HG02981 (cell line): ENCODE results near the gene GGA3.
"Not testable (repeated sequence)": the region's sequence is repeated elsewhere in the genome, so short reads cannot be mapped to it uniquely, and the experiment has no call there.

Experiments used
- ATAC-seq: cut with Tn5 transposase; IDR thresholded peaks from one replicate; pipeline ENCODE4 v1.9.1; 2021; ENCODE audit warnings: mild to moderate bottlenecking, moderate library complexity; ENCODE audit not compliant: unreplicated experiment

GGA3 gene, protein sequence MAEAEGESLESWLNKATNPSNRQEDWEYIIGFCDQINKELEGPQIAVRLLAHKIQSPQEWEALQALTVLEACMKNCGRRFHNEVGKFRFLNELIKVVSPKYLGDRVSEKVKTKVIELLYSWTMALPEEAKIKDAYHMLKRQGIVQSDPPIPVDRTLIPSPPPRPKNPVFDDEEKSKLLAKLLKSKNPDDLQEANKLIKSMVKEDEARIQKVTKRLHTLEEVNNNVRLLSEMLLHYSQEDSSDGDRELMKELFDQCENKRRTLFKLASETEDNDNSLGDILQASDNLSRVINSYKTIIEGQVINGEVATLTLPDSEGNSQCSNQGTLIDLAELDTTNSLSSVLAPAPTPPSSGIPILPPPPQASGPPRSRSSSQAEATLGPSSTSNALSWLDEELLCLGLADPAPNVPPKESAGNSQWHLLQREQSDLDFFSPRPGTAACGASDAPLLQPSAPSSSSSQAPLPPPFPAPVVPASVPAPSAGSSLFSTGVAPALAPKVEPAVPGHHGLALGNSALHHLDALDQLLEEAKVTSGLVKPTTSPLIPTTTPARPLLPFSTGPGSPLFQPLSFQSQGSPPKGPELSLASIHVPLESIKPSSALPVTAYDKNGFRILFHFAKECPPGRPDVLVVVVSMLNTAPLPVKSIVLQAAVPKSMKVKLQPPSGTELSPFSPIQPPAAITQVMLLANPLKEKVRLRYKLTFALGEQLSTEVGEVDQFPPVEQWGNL

DNA sequence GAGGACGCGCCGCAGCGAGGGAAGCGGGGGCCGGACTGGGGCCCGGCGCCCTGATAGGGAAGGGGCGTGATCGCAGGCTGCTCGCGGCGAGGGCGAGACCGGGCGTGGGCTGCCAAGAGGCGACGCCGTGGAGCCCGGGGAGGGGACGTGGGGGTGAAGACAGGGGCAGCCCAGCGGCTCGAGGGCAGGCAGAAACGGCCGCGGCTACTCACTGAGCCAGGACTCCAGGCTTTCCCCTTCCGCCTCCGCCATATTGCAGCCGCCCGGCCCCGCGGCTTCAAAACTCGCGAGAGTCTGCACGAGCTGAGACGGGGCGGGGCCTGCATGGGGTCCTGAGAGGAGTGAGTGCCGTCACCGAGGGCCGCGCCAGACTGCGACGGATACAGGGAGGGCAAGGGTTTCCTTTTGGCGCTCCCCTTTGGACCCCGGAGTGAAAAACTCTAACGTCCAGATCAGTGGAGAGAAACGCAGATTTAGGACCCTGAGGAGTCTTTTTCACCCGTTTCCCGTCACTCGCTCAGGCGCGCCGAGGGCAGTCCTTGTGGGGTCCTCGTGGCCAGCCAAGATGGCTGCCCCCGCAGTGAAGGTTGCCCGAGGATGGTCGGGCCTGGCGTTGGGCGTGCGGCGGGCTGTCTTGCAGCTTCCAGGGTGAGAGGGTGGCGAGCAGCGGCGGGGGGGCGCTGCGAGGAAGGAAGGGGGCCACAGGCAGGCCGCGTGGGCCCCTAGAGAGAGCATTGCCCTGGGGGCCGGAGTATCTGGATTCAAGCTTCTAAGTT lies at the start of gene GGA3, which contains the start of gene MRPS7:
GGA3 (minus strand) TSS at position 271 of the 776 bp plus-strand sequence; CDS start at position 252, 19 bp downstream.
MRPS7 (plus strand) TSS at position 544 of the 776 bp plus-strand sequence; CDS start at position 566, 22 bp downstream.
- ATAC-seq, result peak; percentile 81

- no peak for ATAC-seq
Observed at GRCh38 chr17:75308732-75309629, 47.6 kb upstream of the GGA3 start.

GRCh38 chr17:75307957-75308731 lies 46.7 kb upstream of the GGA3 start:
- no peak for ATAC-seq

- ATAC-seq, result no peak
Observed at GRCh38 chr17:75301502-75302206, 40.2 kb upstream of the GGA3 start.

DNA sequence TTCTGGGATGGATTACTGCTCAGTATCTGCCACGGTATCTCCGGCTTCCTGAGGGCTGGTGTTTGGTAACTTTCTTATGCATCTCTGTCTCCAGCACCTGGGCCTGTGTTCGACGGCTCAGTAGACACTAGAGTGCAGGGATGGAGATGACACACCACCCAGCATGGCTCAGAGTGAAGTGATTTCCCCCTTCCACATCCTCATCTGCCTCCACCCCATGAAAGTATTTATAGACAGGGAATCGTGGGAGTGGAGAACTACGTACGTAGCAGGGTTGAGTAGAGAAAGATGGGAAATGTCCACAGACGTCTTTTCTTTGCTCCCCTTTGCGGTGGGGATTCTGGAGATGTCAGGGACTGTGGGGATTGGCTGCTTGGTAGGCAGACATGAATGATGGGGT lies 39.6 kb upstream of the GGA3 start:
- ATAC-seq, result no peak

DNA sequence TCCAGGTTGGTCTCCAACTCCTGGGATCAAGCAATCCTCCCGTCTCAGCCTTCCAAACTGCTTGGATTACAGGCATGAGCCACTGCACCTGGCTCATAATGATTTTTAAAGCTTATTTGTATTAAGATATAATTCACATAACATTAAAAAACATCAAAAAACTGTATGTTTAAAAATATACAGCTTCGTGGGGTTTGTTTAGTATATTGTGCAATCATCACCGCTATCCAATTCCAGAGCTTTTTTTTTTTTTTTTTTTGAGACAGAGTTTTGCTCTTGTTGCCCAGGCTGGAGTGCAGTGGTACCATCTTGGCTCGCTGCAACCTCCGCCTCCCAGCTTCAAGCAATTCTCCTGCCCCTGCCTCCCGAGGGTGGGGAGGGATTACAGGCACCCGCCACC lies 38.9 kb upstream of the GGA3 start:
- no peak for ATAC-seq

- ATAC-seq, result peak; percentile 67
Observed at GRCh38 chr17:75295201-75296158, 34.1 kb upstream of the GGA3 start.

DNA sequence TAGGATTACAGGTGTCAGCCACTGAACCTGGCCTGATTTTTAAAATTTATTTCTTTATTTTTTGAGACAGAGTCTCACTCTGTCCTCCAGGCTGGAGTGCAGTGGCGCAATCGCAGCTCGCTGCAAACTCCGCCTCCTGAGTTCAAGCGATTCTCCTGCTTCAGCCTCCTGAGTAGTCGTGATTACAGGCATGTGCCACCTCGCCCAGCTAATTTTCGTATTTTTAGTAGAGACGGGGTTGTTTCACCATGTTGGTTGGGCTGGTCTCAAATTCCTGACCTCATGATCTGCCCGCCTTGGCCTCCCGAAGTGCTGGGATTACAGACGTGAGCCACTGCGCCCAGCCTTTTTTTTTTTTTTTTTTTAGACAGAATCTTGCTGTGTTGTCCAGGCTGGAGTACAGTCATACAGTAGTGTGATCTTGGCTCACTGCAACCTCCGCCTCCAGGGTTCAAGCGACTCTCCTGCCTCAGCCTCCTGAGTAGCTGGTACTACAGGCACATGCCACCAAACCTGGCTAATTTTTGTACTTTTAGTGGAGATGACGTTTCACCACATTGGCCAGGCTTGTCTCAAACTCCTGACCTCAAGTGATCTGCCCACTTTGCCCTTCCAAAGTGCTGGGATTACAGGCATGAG lies 31.5 kb upstream of the GGA3 start:
- ATAC-seq, result not testable (repeated sequence)

DNA sequence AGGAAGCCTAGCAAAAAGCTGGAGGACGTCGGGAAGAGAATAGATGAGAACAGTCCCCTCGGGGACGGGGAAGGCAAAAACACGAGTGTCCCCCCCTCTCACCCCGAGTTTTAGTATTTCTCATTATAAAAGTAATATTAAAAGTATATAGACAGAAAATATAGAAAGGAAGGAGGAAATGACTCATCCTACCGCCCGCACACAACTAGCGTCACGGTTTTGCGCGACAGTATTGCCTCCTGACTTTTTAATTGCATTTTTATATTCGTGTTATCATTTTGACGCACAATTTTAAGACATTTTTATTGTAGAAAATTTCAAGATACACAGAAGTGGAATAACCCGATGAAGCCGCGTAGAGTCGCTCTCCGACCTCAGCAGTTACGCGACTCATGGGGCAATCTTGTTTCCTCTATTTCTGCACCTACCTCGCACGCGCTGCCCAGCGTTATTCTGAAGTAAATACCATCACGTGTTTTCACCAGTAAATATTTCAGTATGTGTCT lies 28.5 kb upstream of the GGA3 start:
- peak; percentile 16 for ATAC-seq

DNA sequence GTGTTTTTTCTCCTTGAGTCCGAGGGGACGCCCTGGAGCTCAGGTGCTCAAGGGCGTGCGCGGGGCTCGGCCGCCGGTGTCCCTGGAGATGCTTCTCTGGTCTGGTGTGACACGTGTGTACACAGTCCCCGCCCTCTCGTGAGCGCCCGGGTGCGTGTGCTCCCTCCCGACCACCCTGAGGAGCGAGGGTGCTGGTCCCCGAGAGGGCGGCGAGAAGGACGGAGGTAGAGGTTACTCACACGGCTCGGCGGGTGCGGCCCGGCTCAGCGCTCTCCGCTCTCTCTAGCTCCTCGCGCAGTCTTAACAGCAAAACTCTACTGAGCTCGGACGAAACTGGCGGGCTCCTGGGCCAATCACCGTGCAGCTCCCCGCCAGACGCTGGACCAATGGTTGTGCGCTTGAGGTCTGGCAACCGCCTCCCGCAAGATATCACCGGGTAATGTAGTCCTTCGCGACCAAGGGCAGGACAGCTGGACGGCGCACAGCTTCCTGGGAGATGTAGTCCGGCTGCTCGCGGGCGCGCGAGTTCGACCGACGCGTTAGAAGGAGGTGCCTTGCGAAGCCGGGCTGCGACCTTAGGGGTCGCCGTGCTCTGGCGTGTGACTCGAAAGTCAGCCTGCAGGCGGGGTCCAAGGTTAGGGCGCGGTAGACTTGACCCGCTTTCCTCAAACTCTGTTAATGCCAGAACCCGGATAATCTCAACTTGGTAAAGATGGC lies 27.9 kb upstream of the GGA3 start, which contains the start of gene SLC25A19:
SLC25A19 (minus strand) TSS at position 319 of the 717 bp plus-strand sequence. CDS start 2,669 bp downstream, outside the sequence.
- peak; percentile 91 for ATAC-seq

DNA sequence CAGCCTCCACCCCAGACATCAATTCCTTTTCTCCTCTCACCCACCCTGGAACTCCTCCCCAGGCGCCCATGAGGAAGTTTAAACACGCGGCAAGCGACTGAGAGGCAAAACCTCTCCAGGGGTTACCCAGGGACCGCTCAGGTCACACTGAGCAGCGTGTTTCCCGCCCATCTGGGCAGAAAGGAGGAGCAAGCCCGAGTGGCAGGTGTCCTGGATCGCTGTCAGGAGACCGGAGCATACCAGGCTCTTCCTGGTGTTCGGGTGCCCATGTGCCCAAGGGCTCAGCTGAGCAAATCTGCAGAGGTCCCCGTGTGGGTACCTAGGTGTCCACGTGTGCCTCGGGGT lies 27.3 kb upstream of the GGA3 start:
- peak; percentile 14 for ATAC-seq

DNA sequence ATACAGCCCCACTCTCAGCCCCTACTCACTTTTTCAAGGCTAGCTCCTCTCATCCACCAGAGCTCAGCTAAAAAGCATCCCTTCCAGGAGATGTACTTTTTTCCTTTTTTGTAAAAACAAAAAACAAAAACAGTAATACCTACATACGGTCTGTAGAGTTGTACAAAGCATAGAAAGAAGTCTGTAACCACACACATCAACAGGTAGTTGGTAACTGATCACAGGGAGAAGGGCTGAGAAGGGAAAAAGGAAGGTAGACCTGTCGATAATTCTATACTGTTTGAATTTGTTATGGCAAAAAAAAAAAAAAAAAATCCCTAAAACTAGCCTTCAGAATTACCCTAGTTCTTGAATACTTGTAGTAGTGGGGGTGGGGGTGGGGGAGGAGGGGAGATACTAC lies 27.0 kb upstream of the GGA3 start:
- ATAC-seq, result no peak

DNA sequence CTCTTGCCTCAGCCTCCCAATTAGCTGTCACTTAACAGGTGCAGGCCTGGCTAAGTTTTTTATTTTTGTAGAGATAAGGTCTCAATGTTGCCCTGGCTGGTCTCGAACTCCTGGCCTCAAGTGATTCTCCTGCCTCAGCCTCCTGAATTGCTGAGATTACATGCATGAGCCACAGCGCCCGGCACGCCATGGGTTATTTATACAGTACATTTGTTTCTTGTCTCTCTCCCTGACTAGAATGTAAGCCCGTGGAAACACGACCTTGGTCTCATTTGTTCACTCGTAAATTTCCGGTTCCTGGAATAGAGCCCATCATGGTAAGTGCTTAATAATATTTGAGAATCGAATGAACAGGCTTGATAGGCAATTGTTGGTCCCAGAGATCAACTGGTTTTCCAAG lies 25.8 kb upstream of the GGA3 start:
- no peak for ATAC-seq

DNA sequence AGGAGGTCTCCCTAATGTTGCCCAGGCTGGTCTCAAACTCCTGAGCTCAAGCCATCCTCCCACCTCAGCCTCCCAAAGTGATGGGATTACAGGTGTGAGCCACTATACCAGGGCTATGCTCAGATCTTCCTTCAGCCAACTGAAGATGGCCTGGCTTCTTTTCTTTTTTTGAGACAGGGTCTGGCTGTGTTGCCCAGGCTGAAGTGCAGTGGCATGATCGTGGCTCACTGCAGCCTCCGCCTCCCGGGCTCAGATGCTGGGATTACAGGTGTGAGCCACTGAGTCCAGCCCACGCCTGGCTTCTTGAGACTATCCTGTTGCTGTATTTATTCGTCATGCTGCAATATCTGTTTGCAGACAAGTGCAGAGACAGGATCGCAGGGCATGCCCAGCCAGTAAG lies 23.7 kb upstream of the GGA3 start:
- ATAC-seq, result no peak

DNA sequence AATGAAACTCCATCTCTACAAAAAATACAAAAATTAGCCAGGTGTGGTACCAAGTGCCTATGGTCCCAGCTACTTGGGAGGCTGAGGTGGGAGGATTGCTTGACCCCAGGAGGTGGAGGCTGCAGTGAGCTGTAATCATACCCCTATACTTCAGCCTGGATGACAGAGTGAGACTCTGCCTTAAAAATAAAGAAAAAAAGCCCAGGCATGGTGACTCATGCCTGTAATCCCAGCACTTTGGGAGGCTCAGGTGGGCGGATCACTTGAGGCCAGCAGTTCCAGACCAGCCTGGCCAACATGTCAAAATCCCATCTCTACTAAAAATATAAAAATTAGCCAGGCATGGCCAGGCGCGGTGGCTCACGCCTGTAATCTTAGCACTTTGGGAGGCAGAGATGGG lies 18.8 kb upstream of the GGA3 start:
- ATAC-seq, result not testable (repeated sequence)

- no peak for ATAC-seq
Observed at GRCh38 chr17:75277664-75278071, 16.3 kb upstream of the GGA3 start.
